ENCODE data around the gene GJA10.
"Not testable (repeated sequence)": the region's sequence is repeated elsewhere in the genome, so short reads cannot be mapped to it uniquely, and the experiment has no call there.

The GJA10 gene

GRCh38 chr6:89894169-89894568 is at the start of gene GJA10:
GJA10 (plus strand) TSS chr6:89894469; CDS start chr6:89894469, 0 bp downstream.
- no peak for DNase-seq (ENCODE audit: low spot score)

- not testable (repeated sequence) for DNase-seq (ENCODE audit: low spot score)
Measured at GRCh38 chr6:89847513-89847912, 46.8 kb upstream of the GJA10 start.

- no peak for DNase-seq (ENCODE audit: low spot score)
Measured at GRCh38 chr6:89853068-89853467, 41.2 kb upstream of the GJA10 start.

- DNase-seq (ENCODE audit: low spot score) = no peak
Measured at GRCh38 chr6:89858041-89858440, 36.2 kb upstream of the GJA10 start.

- DNase-seq (ENCODE audit: low spot score) = no peak
Measured at GRCh38 chr6:89859744-89860143, 34.5 kb upstream of the GJA10 start.

- no peak for DNase-seq (ENCODE audit: low spot score)
Measured at GRCh38 chr6:89862273-89862672, 32.0 kb upstream of the GJA10 start.

GRCh38 chr6:89862698-89863097 is 31.6 kb upstream of the GJA10 start:
- DNase-seq (ENCODE audit: low spot score) = no peak

GRCh38 chr6:89866024-89866678 is 28.1 kb upstream of the GJA10 start:
- DNase-seq (ENCODE audit: low spot score) = no peak

GRCh38 chr6:89873721-89874120 is 20.5 kb upstream of the GJA10 start:
- no peak for DNase-seq (ENCODE audit: low spot score)

GRCh38 chr6:89874438-89874837 is 19.8 kb upstream of the GJA10 start:
- no peak for DNase-seq (ENCODE audit: low spot score)

- no peak for DNase-seq (ENCODE audit: low spot score)
Measured at GRCh38 chr6:89886378-89887120, 7.7 kb upstream of the GJA10 start.

- DNase-seq (ENCODE audit: low spot score) = no peak
Measured at GRCh38 chr6:89887452-89888137, 6.7 kb upstream of the GJA10 start.

- no peak for DNase-seq (ENCODE audit: low spot score)
Measured at GRCh38 chr6:89888138-89888514, 6.1 kb upstream of the GJA10 start.

GRCh38 chr6:89888871-89889270 is 5.4 kb upstream of the GJA10 start:
- DNase-seq (ENCODE audit: low spot score) = no peak

- DNase-seq (ENCODE audit: low spot score) = not testable (repeated sequence)
Measured at GRCh38 chr6:89890845-89891528, 3.3 kb upstream of the GJA10 start.

GRCh38 chr6:89892577-89892976 is 1.7 kb upstream of the GJA10 start:
- DNase-seq (ENCODE audit: low spot score) = not testable (repeated sequence)

- DNase-seq (ENCODE audit: low spot score) = peak; percentile 60
Measured at GRCh38 chr6:89895276-89895874, 1.1 kb downstream of the GJA10 start.

- DNase-seq (ENCODE audit: low spot score) = not testable (repeated sequence)
Measured at GRCh38 chr6:89910001-89910901, 16.0 kb downstream of the GJA10 start.

GRCh38 chr6:89910902-89911240 is 16.6 kb downstream of the GJA10 start:
- no peak for DNase-seq (ENCODE audit: low spot score)

GRCh38 chr6:89916136-89916920 is 22.1 kb downstream of the GJA10 start:
- DNase-seq (ENCODE audit: low spot score) = no peak
